Measurements from ENCODE around the gene ARID5A. TPM values are rescaled to one million over a fixed set of nuclear protein-coding genes. Genes with fewer than 3 reads are reported as not detected.

The ARID5A gene
- total RNA-seq, 2 donors from 2014 or later: 152 to 231 TPM

GRCh38 chr2:96591494-96591893 is 54.9 kb downstream of the ARID5A start:
- Histone ChIP-seq H3K9me3 (no peaks in the 10 kb centered on the region), H3K4me3 (no peak overlapping the region), H3K36me3 (peaks cover 37% of the 10 kb centered on the region), H3K27ac (no peak overlapping the region), H3K4me1 (ENCODE audit: control insufficient read depth in 1 of 2, low read depth in 2 of 2) (no peaks in the 10 kb centered on the region), H3K27me3 (replicated peaks; ENCODE audit: insufficient read depth) (no peaks in the 10 kb centered on the region)
- DNase-seq (ENCODE audit: low spot score): no peak
- TF ChIP-seq, protein P1, sequence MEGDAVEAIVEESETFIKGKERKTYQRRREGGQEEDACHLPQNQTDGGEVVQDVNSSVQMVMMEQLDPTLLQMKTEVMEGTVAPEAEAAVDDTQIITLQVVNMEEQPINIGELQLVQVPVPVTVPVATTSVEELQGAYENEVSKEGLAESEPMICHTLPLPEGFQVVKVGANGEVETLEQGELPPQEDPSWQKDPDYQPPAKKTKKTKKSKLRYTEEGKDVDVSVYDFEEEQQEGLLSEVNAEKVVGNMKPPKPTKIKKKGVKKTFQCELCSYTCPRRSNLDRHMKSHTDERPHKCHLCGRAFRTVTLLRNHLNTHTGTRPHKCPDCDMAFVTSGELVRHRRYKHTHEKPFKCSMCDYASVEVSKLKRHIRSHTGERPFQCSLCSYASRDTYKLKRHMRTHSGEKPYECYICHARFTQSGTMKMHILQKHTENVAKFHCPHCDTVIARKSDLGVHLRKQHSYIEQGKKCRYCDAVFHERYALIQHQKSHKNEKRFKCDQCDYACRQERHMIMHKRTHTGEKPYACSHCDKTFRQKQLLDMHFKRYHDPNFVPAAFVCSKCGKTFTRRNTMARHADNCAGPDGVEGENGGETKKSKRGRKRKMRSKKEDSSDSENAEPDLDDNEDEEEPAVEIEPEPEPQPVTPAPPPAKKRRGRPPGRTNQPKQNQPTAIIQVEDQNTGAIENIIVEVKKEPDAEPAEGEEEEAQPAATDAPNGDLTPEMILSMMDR (IDR thresholded peaks at IDR 0.05): no peak
- ATAC-seq (ENCODE audit: insufficient number of reproducible peaks, low FRiP score, low read depth): no peak

DNA sequence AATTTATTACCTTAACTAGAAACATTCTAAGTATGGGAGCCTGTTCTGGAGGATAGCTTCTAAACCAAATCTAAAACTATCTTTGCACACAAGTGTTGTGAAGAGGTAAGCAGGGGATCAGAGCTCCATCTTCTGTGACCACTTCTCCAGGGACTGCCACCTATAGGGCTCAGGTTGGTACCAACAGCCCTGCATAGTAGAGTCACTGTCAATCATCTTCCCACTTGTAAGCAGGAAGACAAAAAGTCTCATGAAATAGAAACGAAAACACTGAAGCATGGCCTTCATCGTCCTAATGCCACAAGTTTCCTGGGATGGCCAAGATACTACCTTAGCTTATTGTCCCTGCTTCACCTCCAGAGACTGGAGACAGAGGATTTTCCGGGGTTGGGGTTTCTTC is 57.7 kb downstream of the ARID5A start:
- H3K27ac ChIP-seq: no peak overlapping the region
- no peak overlapping the region for H3K4me3 ChIP-seq
- no peaks in the 10 kb centered on the region for H3K27me3 ChIP-seq (replicated peaks; ENCODE audit: insufficient read depth)
- DNase-seq (ENCODE audit: low spot score) (no peak), ATAC-seq (ENCODE audit: insufficient number of reproducible peaks, low FRiP score, low read depth) (no peak)
- peaks cover 0 to 5% of the 10 kb centered on the region in 2 donors for H3K4me1 ChIP-seq (ENCODE audit: control insufficient read depth in 1 of 2, low read depth in 2 of 2)
- peaks cover 44% of the 10 kb centered on the region for H3K36me3 ChIP-seq
- H3K9me3 ChIP-seq: no peaks in the 10 kb centered on the region
- TF ChIP-seq, protein P1 (IDR thresholded peaks at IDR 0.05): no peak

- H3K27me3 ChIP-seq (replicated peaks; ENCODE audit: insufficient read depth): no peaks in the 10 kb centered on the region
- peaks cover 0 to 8% of the 10 kb centered on the region in 2 donors for H3K4me1 ChIP-seq (ENCODE audit: control insufficient read depth in 1 of 2, low read depth in 2 of 2)
- H3K36me3 ChIP-seq: peaks cover 44% of the 10 kb centered on the region
- TF ChIP-seq, protein P1 (IDR thresholded peaks at IDR 0.05): no peak
- ATAC-seq (ENCODE audit: insufficient number of reproducible peaks, low FRiP score, low read depth) (no peak), DNase-seq (ENCODE audit: low spot score) (no peak)
- H3K9me3 ChIP-seq: no peaks in the 10 kb centered on the region
- no peak overlapping the region for H3K4me3 ChIP-seq
- no peak overlapping the region for H3K27ac ChIP-seq
Measured at GRCh38 chr2:96594691-96595152, 58.2 kb downstream of the ARID5A start.

GRCh38 chr2:96596596-96596995 is 60.0 kb downstream of the ARID5A start:
- H3K27me3 ChIP-seq (replicated peaks; ENCODE audit: insufficient read depth): no peaks in the 10 kb centered on the region
- TF ChIP-seq, protein P1 (IDR thresholded peaks at IDR 0.05): no peak
- H3K27ac ChIP-seq: no peak overlapping the region
- DNase-seq (ENCODE audit: low spot score) (no peak), ATAC-seq (ENCODE audit: insufficient number of reproducible peaks, low FRiP score, low read depth) (no peak)
- peaks cover 0 to 8% of the 10 kb centered on the region in 2 donors for H3K4me1 ChIP-seq (ENCODE audit: control insufficient read depth in 1 of 2, low read depth in 2 of 2)
- peaks cover 57% of the 10 kb centered on the region for H3K36me3 ChIP-seq
- no peak overlapping the region for H3K4me3 ChIP-seq
- H3K9me3 ChIP-seq: no peaks in the 10 kb centered on the region

DNA sequence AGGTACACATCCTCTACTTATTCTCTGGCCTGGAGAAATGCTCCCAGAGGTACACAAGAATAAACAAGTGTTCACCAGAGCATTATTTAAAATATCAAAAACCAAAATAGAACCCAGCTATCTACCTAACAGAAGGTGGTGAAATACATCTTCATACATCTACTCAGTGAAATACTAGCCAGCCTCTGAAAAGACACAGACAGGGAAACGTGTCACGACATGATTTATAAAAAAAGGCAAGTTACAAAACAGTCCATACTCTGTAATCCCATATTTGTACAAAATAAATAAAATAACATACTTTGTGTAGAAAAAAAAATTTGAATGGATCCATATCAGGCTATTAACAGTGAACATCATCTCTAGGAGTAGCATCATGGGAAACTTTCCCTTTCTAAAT is 63.4 kb downstream of the ARID5A start:
- ATAC-seq (ENCODE audit: insufficient number of reproducible peaks, low FRiP score, low read depth) (no peak), DNase-seq (ENCODE audit: low spot score) (no peak)
- TF ChIP-seq, protein P1 (IDR thresholded peaks at IDR 0.05): no peak
- H3K4me3 ChIP-seq: no peak overlapping the region
- peaks cover 67% of the 10 kb centered on the region for H3K36me3 ChIP-seq
- H3K9me3 ChIP-seq: no peaks in the 10 kb centered on the region
- H3K27ac ChIP-seq: no peak overlapping the region
- H3K27me3 ChIP-seq (replicated peaks; ENCODE audit: insufficient read depth): no peaks in the 10 kb centered on the region
- H3K4me1 ChIP-seq (ENCODE audit: control insufficient read depth in 1 of 2, low read depth in 2 of 2): peaks cover 0 to 8% of the 10 kb centered on the region in 2 donors

Measured in thoracic aorta (tissue), 2 donors.